HUES6 (cell line): Measurements from ENCODE around the gene RASGRF1.

Experiments
- H3K27ac ChIP-seq: 2 replicates; pipeline ENCODE4 v1.7.0; 2013; ENCODE audit warnings: low read depth, mild to moderate bottlenecking, low read length, inconsistent platforms
- H3K27me3 ChIP-seq: 2 replicates; pipeline ENCODE4 v1.6.1; 2013; ENCODE audit warnings: low read length; ENCODE audit not compliant: control insufficient read depth, insufficient read depth
- H3K36me3 ChIP-seq: 2 replicates; pipeline ENCODE4 v1.6.1; 2013; ENCODE audit warnings: low read length; ENCODE audit not compliant: control insufficient read depth, insufficient read depth
- H3K4me1 ChIP-seq: 2 replicates; pipeline ENCODE4 v1.6.1; 2013; ENCODE audit warnings: low read length; ENCODE audit not compliant: control insufficient read depth, insufficient read depth
- H3K4me3 ChIP-seq: 2 replicates; pipeline ENCODE4 v1.5.1; 2013; ENCODE audit warnings: low read depth, low read length
- H3K9ac ChIP-seq: one replicate; pipeline ENCODE4 v1.6.1; 2013; ENCODE audit warnings: mild to moderate bottlenecking, low read length
- H3K9me3 ChIP-seq: 2 replicates; pipeline ENCODE4 v1.6.1; 2013; ENCODE audit warnings: low read depth, low read length; ENCODE audit not compliant: control insufficient read depth, insufficient read depth

RASGRF1 gene

GRCh38 chr15:79035814-79036213, 54.8 kb downstream of the RASGRF1 start:
- Histone ChIP-seq H3K4me3 (no peak overlapping the region), H3K36me3 (no peaks in the 10 kb centered on the region), H3K9ac (no peak overlapping the region), H3K27ac (no peak overlapping the region), H3K27me3 (no peaks in the 10 kb centered on the region), H3K4me1 (peaks cover 9% of the 10 kb centered on the region), H3K9me3 (peaks cover 8% of the 10 kb centered on the region)

- H3K9me3 ChIP-seq, result peaks cover 8% of the 10 kb centered on the region
- H3K27ac ChIP-seq, result no peak overlapping the region
- H3K4me3 ChIP-seq, result no peak overlapping the region
- peaks cover 9% of the 10 kb centered on the region for H3K4me1 ChIP-seq
- H3K9ac ChIP-seq, result no peak overlapping the region
- H3K27me3 ChIP-seq, result no peaks in the 10 kb centered on the region
- no peaks in the 10 kb centered on the region for H3K36me3 ChIP-seq
Measured at GRCh38 chr15:79035111-79035601, 55.4 kb downstream of the RASGRF1 start.

GRCh38 chr15:79034284-79034683, 56.3 kb downstream of the RASGRF1 start:
- Histone ChIP-seq H3K4me1 (peaks cover 9% of the 10 kb centered on the region), H3K4me3 (no peak overlapping the region), H3K27ac (no peak overlapping the region), H3K9ac (no peak overlapping the region), H3K9me3 (peaks cover 8% of the 10 kb centered on the region), H3K36me3 (no peaks in the 10 kb centered on the region), H3K27me3 (no peaks in the 10 kb centered on the region)

DNA sequence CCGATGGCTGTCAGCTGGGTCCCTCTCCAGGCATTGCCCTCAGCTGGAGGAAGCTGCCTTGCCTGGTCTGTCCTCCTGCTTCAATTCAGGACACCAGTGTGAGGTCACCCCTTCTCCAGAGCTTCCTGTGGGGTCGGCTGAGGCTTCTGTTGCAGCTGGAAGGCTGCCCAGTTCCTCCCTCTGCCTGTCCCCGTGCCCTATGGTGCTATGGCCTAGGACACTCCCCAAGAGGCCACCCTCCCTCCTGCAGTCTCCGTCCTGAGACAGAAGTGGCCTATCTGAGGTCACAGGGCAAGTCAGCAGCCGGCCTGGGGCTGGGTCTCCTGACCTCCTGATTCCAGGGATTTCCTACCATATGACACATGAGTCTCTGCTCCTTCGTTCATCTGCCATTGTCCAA, 57.9 kb downstream of the RASGRF1 start:
- H3K27me3 ChIP-seq, result no peaks in the 10 kb centered on the region
- no peak overlapping the region for H3K9ac ChIP-seq
- H3K4me1 ChIP-seq, result peaks cover 9% of the 10 kb centered on the region

GRCh38 chr15:79031821-79032220, 58.8 kb downstream of the RASGRF1 start:
- H3K4me3 ChIP-seq, result no peak overlapping the region
- H3K9me3 ChIP-seq, result peaks cover under 1% of the 10 kb centered on the region; the same call in 1 of the 2 replicates
- no peak overlapping the region for H3K27ac ChIP-seq
- H3K27me3 ChIP-seq, result no peaks in the 10 kb centered on the region
- peaks cover 9% of the 10 kb centered on the region for H3K4me1 ChIP-seq
- H3K9ac ChIP-seq, result no peak overlapping the region
- no peaks in the 10 kb centered on the region for H3K36me3 ChIP-seq

More for the DNA sequence above, 57.9 kb downstream of the RASGRF1 start:
- Histone ChIP-seq H3K36me3 (no peaks in the 10 kb centered on the region), H3K9me3 (peaks cover 4% of the 10 kb centered on the region; the same call in 1 of the 2 replicates), H3K4me3 (no peak overlapping the region), H3K27ac (no peak overlapping the region)

GRCh38 chr15:79031201-79031600, 59.4 kb downstream of the RASGRF1 start:
- Histone ChIP-seq H3K36me3 (no peaks in the 10 kb centered on the region), H3K27ac (no peak overlapping the region), H3K9ac (no peak overlapping the region), H3K27me3 (no peaks in the 10 kb centered on the region), H3K4me1 (peaks cover 9% of the 10 kb centered on the region), H3K4me3 (no peak overlapping the region), H3K9me3 (no peaks in the 10 kb centered on the region)

- Histone ChIP-seq H3K27me3 (no peaks in the 10 kb centered on the region), H3K9ac (no peak overlapping the region), H3K4me1 (peaks cover 2% of the 10 kb centered on the region; the same call in 1 of the 2 replicates), H3K36me3 (no peaks in the 10 kb centered on the region), H3K9me3 (no peaks in the 10 kb centered on the region), H3K4me3 (no peak overlapping the region), H3K27ac (no peak overlapping the region)
Measured at GRCh38 chr15:79030470-79030869, 60.1 kb downstream of the RASGRF1 start.

- no peak overlapping the region for H3K9ac ChIP-seq
- H3K4me3 ChIP-seq, result no peak overlapping the region
- H3K4me1 ChIP-seq, result no peaks in the 10 kb centered on the region
- no peak overlapping the region for H3K27ac ChIP-seq
- no peaks in the 10 kb centered on the region for H3K27me3 ChIP-seq
- H3K36me3 ChIP-seq, result no peaks in the 10 kb centered on the region
- peaks cover 8% of the 10 kb centered on the region for H3K9me3 ChIP-seq
Measured at GRCh38 chr15:79028411-79028964, 62.1 kb downstream of the RASGRF1 start.

DNA sequence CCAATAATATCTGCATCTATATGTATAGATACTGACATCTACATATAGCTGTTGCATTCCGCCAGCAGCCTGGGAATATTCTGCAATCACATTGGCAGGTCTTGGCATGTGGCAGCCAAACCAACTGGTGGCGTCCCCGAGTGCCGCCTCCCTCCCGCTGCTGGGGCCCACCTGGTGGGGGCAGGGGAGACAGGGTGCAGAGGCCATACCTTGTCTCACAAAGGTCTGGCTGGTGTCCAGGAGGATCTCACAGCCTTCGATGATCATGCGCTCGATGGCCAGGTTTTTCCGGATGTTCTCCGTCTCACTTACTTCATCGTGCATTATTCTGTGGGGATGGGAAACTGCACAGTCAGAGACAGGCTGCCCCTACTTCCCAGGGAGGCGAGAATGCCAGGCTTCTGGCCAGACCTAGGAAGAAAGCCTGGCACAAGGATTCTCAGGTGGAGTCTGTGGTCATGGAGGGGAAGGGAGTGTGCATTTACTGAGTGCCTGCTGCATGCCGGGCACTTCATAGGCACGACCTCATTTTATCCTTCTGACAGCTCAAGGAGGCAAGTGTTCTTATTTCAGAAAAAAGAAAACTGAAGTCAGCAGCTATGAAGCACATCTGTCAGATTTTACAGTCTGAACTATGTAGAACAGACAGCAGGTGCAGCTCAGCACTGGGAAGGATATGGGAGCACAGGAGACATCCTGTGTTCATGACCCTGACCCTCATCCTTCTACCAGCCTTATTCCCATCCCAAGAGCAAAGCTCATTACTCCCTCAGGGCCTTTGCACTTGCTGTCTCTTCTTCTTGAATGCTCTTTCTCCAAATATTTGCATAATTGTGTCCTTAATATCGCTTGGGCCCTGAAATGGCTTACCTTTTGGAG, 62.8 kb downstream of the RASGRF1 start:
- H3K36me3 ChIP-seq, result no peaks in the 10 kb centered on the region
- H3K4me3 ChIP-seq, result no peak overlapping the region
- no peaks in the 10 kb centered on the region for H3K27me3 ChIP-seq
- H3K9me3 ChIP-seq, result peaks cover 8% of the 10 kb centered on the region
- H3K4me1 ChIP-seq, result no peaks in the 10 kb centered on the region
- H3K27ac ChIP-seq, result no peak overlapping the region
- H3K9ac ChIP-seq, result no peak overlapping the region

GRCh38 chr15:79025802-79026201, 64.8 kb downstream of the RASGRF1 start:
- no peak overlapping the region for H3K4me3 ChIP-seq
- H3K27me3 ChIP-seq, result no peaks in the 10 kb centered on the region
- no peak overlapping the region for H3K27ac ChIP-seq
- no peaks in the 10 kb centered on the region for H3K4me1 ChIP-seq
- H3K9ac ChIP-seq, result no peak overlapping the region
- H3K9me3 ChIP-seq, result peaks cover 8% of the 10 kb centered on the region
- no peaks in the 10 kb centered on the region for H3K36me3 ChIP-seq

DNA sequence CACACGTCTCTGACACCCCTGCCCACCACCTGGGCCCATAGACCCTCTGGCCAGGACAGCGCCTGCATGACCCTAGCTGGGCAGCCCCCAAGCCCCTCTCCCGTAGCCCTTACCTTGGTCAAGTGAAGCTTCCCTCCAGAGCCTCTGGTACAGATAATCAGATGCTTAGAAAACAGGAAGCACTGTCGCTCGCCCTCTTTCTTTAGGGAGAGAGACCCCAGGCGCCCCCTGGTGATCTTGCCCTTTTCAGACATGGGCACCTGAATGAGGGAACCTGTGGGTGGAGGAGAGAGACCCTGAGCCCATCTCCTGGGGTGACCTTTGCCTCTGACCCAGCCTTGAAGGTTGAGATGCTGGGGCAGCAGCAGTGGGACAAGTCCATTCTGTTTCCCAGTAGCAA, 65.4 kb downstream of the RASGRF1 start:
- Histone ChIP-seq H3K4me1 (no peaks in the 10 kb centered on the region), H3K27ac (no peak overlapping the region), H3K36me3 (no peaks in the 10 kb centered on the region), H3K27me3 (no peaks in the 10 kb centered on the region), H3K9ac (no peak overlapping the region), H3K4me3 (no peak overlapping the region), H3K9me3 (peaks cover 8% of the 10 kb centered on the region)
